ENCODE results near the gene ITGA8. TPM values are rescaled to one million over a fixed set of nuclear protein-coding genes. Genes with fewer than 3 reads are reported as not detected.

ITGA8 gene
- total and polyA plus RNA-seq, 2 of the 4 experiments (the other 2 are of a cell fraction) = under 0.01 to 0.02 TPM

- Histone ChIP-seq H3K14ac (replicated peaks; ENCODE audit: low read depth, low read length) (no peak overlapping the region), H4K8ac (ENCODE audit: low read depth in 2 of 2, low read length in 2 of 2) (no peak overlapping the region), H3K9me3 (ENCODE audit: control insufficient read depth, insufficient read depth, low read length) (no peaks in the 10 kb centered on the region), H2AK9ac (replicated peaks; ENCODE audit: low read depth, low read length, poor library complexity) (no peak overlapping the region), H3K9me1 (ENCODE audit: insufficient read depth, low read length) (no peaks in the 10 kb centered on the region), H3K27ac (ENCODE audit: insufficient read depth, low read length) (no peak overlapping the region), H3K4me1 (ENCODE audit: control insufficient read depth, insufficient read depth, low read length) (no peaks in the 10 kb centered on the region), H2BK20ac (ENCODE audit: low read depth, low read length) (no peak overlapping the region), H3K23ac (ENCODE audit: low read depth, low read length) (no peak overlapping the region), H2BK5ac (ENCODE audit: low read depth, low read length, poor library complexity, severe bottlenecking) (no peak overlapping the region), H2AK5ac (ENCODE audit: low read depth, low read length) (no peak overlapping the region), H4K5ac (ENCODE audit: low read depth, low read length) (no peak overlapping the region), H2BK15ac (ENCODE audit: low read depth, low read length) (no peak overlapping the region), H3K9ac (ENCODE audit: low read depth, low read length) (no peak overlapping the region), H2BK120ac (ENCODE audit: low read depth, low read length) (no peak overlapping the region), H3K79me1 (ENCODE audit: low read depth in 1 of 2, low read length in 2 of 2) (no peaks in the 10 kb centered on the region), H3K4me3 (ENCODE audit: insufficient read depth, low read depth, low read length) (no peak overlapping the region), H3K18ac (ENCODE audit: low read depth, low read length) (no peak overlapping the region), H3K27me3 (ENCODE audit: control insufficient read depth, insufficient read depth, low read length) (peaks cover 16% of the 10 kb centered on the region), H3K4me2 (ENCODE audit: low read depth, low read length) (no peak overlapping the region), H3K56ac (ENCODE audit: extremely low read depth, insufficient read depth, low read length) (no peak overlapping the region), H2AFZ (replicated peaks; ENCODE audit: low read length, poor library complexity) (no peak overlapping the region), H3K4ac (ENCODE audit: low read depth, low read length) (no peak overlapping the region), H3K36me3 (ENCODE audit: control insufficient read depth, insufficient read depth, low read length) (no peaks in the 10 kb centered on the region), H4K91ac (ENCODE audit: insufficient read depth, low read depth, low read length) (no peak overlapping the region), H4K20me1 (ENCODE audit: insufficient read depth, low read length) (no peaks in the 10 kb centered on the region)
- TF ChIP-seq MAZ (IDR thresholded peaks at IDR 0.05; ENCODE audit: borderline replicate concordance, low read depth, low read length) (no peak), POLR2A (IDR thresholded peaks at IDR 0.05; ENCODE audit: low read depth, low read length) (no peak), RFX5 (IDR thresholded peaks at IDR 0.05; ENCODE audit: low read depth, low read length) (no peak), MXI1 (IDR thresholded peaks at IDR 0.05; ENCODE audit: borderline replicate concordance, low read depth, low read length) (no peak), BHLHE40 (IDR thresholded peaks at IDR 0.05; ENCODE audit: low read depth, low read length) (no peak), USF2 (IDR thresholded peaks at IDR 0.05; ENCODE audit: low read depth, low read length) (no peak), NFE2L2 (IDR thresholded peaks at IDR 0.05; ENCODE audit: low read depth, low read length) (no peak), RCOR1 (IDR thresholded peaks at IDR 0.05; ENCODE audit: insufficient replicate concordance, low read length) (no peak), RAD21 (IDR thresholded peaks at IDR 0.05; ENCODE audit: low read length) (no peak), FOS (IDR thresholded peaks at IDR 0.05; ENCODE audit: low read depth, low read length) (no peak), CEBPB (IDR thresholded peaks at IDR 0.05; ENCODE audit: low read depth, low read length) (no peak)
- dilution Hi-C loops (cut with HindIII; ENCODE audit: low sequenced_read_pairs, unreplicated experiment) = no loop called here
- intact Hi-C loops (cut with micrococcal nuclease) = no loop called here
- in situ Hi-C loops (cut with MboI; ENCODE audit: low sequenced_read_pairs) = no loop called here
- DNase-seq (no peak), ATAC-seq (ENCODE audit: low read depth) (no peak)
- CTCF ChIA-PET = no interaction called here
- POLR2A ChIA-PET (ENCODE audit: unreplicated experiment) = no interaction called here
- BruUV-seq (replicated peaks) = no TSS peak
These were observed 39.5 kb upstream of the ITGA8 start for GRCh38 chr10:15759265-15759664.
